Ishikawa (cell line): ENCODE results near the gene DCDC2.

Experiments used
- CEBPB ChIP-seq: IDR thresholded peaks from 2 replicates; pipeline ENCODE4 v1.6.1; 2012
- CREB1 ChIP-seq: IDR thresholded peaks from 2 replicates; pipeline ENCODE4 v1.6.1; 2012; ENCODE audit warnings: low read depth
- EGR1 ChIP-seq: IDR thresholded peaks from 2 replicates; pipeline ENCODE4 v1.6.1; 2012
- EP300 ChIP-seq: IDR thresholded peaks from 2 replicates; pipeline ENCODE4 v1.6.1; 2012; ENCODE audit warnings: borderline replicate concordance
- FOXM1 ChIP-seq: IDR thresholded peaks from 2 replicates; pipeline ENCODE4 v1.6.1; 2012; ENCODE audit warnings: low read depth, borderline replicate concordance
- MAX ChIP-seq: IDR thresholded peaks from 2 replicates; pipeline ENCODE4 v1.6.1; 2012
- NFIC ChIP-seq: IDR thresholded peaks from 2 replicates; pipeline ENCODE4 v1.6.1; 2012
- RAD21 ChIP-seq: IDR thresholded peaks from 2 replicates; pipeline ENCODE4 v1.6.1; 2012; ENCODE audit warnings: low read depth
- REST ChIP-seq: IDR thresholded peaks from 2 replicates; pipeline ENCODE4 v1.6.1; 2012; ENCODE audit warnings: low read depth, mild to moderate bottlenecking
- TAF1 ChIP-seq: IDR thresholded peaks from 2 replicates; pipeline ENCODE4 v1.6.1; 2012; ENCODE audit warnings: low read depth, mild to moderate bottlenecking
- TCF12 ChIP-seq: IDR thresholded peaks from 2 replicates; pipeline ENCODE4 v1.6.1; 2012; ENCODE audit warnings: low read depth
- TEAD4 ChIP-seq: IDR thresholded peaks from 2 replicates; pipeline ENCODE4 v1.6.1; 2012
- YY1 ChIP-seq: IDR thresholded peaks from 2 replicates; pipeline ENCODE4 v1.6.1; 2012; ENCODE audit warnings: low read depth
- TF ChIP-seq, protein P1 (sequence below): IDR thresholded peaks from 2 replicates; pipeline ENCODE4 v1.6.1; 2012

DCDC2 gene

DNA sequence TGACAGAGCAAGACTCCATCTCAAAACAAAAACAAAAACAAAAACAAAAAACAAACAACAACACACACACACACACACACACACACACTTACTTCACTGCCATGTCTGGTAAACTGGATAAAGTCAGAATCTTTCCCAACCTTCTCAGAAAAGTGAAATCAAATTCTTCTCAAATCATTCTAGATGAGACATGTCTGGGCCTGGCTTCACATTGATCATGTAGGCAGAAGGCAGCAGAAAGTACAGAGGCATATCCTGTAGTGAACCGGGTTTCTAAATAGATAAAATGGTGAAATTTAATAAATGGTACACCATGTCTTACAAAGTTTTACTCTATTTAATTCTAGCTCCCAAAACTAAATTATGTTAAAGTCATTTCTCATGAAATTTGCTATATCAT, 30.0 kb upstream of the DCDC2 start:
- no peak for TF ChIP-seq TEAD4
- no peak for TF ChIP-seq MAX
- TF ChIP-seq TAF1, result no peak
- no peak for TF ChIP-seq RAD21
- TF ChIP-seq REST, result no peak
- TF ChIP-seq CREB1, result no peak
- no peak for TF ChIP-seq FOXM1
- no peak for TF ChIP-seq EGR1
- TF ChIP-seq YY1, result no peak
- TF ChIP-seq EP300, result no peak
- TF ChIP-seq, protein P1, sequence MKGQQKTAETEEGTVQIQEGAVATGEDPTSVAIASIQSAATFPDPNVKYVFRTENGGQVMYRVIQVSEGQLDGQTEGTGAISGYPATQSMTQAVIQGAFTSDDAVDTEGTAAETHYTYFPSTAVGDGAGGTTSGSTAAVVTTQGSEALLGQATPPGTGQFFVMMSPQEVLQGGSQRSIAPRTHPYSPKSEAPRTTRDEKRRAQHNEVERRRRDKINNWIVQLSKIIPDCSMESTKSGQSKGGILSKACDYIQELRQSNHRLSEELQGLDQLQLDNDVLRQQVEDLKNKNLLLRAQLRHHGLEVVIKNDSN, result no peak

- TF ChIP-seq CREB1 (no peak), REST (no peak), TCF12 (no peak), RAD21 (peak; percentile 25; the same call in 1 of the 2 replicates)
These were observed 27.8 kb upstream of the DCDC2 start for GRCh38 chr6:24385536-24386269.

GRCh38 chr6:24382220-24382540, 24.3 kb upstream of the DCDC2 start:
- TF ChIP-seq YY1 (no peak), NFIC (no peak), TCF12 (no peak), CREB1 (no peak), CEBPB (no peak), FOXM1 (no peak), RAD21 (no peak), MAX (no peak), TEAD4 (no peak), TAF1 (no peak), EGR1 (no peak), EP300 (no peak), REST (no peak)

GRCh38 chr6:24381476-24382219, 23.8 kb upstream of the DCDC2 start:
- TF ChIP-seq TCF12, result no peak
- no peak for TF ChIP-seq REST
- no peak for TF ChIP-seq RAD21
- TF ChIP-seq NFIC, result no peak
